Stimulated activated CD4-positive, alpha-beta T cell treated with anti-CD3 and anti-CD28 coated beads, Interleukin-1b, Interleukin-23, amount 100 ng/mL, for 1 hour (primary cell): ENCODE results near the gene NUCKS1.

ENCODE experiments used
- DNase-seq, 2 donors: peaks; one replicate each; pipeline ENCODE4 v3.0.0-alpha.2; 2020; ENCODE audit warnings: low read depth in 2 of 2

Gene NUCKS1

DNA sequence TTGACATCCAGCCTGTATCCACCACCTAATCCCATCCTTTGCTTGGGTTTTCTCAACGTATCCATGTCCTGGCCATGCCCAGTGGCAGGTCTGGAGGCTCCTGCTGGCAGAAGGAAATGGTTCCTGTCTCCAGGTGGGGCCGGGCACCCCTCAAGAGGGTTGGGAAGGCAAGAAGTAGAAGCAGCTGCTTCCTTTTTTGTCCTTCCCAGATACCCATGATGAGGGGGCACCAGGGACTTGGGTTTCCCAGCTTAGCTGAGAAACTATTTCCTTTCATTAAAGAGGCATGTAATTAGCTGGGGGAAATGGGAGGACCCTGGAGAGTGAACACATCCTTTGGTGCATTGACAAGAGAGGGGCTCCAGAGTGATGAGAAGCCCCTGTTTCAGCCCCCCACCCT, 48.6 kb downstream of the NUCKS1 start:
- DNase-seq = no peak

- DNase-seq = no peak
Measured at GRCh38 chr1:205700865-205701401, 49.0 kb downstream of the NUCKS1 start.

DNA sequence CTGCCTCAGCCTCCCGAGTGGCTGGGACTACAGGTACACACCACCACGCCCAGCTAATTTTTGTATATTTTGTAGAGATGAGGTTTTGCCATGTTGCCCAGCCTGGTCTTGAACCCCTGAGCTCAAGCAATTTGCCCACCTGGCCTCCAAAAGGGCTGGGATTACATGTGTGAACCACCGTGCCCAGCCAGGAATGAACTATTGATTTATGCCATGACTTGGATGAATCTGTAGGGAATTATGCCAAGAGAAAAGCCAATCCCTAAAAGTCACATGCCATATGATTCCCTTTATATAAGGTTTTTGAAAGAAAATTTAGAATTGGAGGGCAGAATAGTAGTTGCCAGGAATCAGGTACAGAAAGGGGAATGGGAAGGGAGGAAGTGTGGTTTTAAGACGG, 50.6 kb downstream of the NUCKS1 start:
- no peak for DNase-seq

DNA sequence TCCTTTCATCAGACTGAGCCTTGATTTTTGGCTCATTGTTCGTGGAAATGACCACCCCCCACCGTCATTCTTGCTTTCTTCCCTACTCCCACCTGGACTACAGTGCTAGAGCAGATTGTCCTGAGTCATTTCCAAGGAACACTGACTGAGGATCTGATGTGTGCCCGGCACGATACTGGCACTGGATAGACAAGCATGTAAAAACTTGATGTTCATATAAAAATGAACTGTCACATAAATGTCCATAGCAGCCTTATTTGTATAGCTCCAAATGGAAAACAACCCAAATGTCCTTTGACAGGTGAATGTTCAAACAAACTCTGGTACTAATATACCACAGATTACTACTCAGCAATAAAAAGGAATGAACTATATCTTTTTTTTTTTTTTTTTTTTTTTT, 51.1 kb downstream of the NUCKS1 start:
- DNase-seq = no peak

DNA sequence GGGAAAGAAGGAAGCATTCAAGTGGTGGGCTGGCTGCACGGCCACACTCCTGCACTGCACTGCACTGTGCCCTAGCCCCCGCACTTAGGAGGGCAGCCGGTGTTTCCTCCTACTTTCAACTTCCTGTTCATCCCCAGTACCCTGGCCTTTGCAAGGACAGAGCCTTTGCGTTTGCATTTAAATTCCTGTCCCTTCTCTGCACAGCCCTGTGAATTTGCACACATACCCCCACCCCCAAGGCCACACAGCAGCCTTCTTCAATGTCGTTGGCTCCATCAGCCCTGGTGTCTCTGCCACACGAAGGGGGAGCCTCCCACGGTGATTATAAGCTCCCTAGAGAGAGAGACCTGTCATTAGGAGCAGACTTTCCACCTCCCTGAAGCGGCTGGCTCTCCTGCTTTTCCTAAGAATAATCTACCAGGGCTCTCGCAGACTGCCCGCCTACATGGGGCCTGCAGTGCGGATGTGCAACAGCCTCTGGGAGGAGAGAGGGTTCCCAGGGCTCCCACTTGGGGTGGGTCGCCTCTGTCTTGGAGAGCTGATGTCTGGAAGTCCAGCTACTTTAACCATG, 56.5 kb downstream of the NUCKS1 start:
- DNase-seq = no peak

GRCh38 chr1:205692423-205692822, 57.6 kb downstream of the NUCKS1 start:
- no peak for DNase-seq

DNA sequence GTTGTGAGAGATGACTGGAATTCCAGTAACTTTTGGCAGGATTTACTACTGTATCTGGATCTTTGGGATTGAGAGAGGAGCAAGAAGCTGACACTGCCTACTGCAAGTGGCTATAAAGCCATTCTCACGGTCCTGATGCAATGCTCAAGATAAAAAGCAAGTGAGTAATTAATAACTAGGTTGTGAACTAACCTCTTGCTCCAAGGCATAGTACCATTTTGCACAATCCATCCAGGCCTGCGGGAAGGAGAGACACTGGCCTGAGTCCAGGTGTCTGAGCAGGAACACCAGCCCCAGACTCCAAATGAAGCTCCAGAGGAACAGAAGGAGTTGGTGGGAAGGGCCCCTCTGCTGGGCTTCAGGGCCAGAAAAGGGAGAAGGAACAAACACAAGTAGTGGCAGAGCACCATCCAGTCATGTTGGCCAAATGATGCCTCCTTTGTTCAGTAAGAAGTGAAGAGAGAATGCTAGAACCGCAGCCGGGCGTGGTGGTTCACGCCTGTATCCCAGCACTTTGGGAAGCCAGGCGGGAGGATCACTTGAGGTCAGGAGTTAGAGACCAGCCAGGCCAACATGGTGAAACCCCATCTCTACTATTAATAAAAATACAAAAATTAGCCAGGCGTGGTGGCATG, 59.7 kb downstream of the NUCKS1 start:
- no peak for DNase-seq

DNA sequence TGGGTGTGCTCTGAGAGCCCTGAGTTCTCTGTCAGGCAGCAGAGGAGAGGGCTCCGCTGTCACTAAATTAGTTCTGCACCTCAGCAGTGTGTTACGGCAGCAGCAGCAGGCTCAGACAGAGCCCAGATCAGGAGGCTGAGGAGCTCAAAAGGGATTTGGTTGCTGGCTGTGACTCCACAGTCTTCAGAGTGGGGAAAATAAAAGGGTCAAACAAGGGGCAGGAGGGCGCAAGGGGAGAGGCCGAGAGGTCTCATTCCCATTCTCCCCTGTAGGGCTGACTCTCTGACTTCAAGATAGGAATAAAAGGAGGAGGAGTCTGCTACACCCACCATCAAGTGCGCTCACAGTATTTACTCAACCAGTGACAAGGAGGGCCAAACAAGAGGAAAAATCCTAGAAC, 60.5 kb downstream of the NUCKS1 start:
- DNase-seq = no peak

DNA sequence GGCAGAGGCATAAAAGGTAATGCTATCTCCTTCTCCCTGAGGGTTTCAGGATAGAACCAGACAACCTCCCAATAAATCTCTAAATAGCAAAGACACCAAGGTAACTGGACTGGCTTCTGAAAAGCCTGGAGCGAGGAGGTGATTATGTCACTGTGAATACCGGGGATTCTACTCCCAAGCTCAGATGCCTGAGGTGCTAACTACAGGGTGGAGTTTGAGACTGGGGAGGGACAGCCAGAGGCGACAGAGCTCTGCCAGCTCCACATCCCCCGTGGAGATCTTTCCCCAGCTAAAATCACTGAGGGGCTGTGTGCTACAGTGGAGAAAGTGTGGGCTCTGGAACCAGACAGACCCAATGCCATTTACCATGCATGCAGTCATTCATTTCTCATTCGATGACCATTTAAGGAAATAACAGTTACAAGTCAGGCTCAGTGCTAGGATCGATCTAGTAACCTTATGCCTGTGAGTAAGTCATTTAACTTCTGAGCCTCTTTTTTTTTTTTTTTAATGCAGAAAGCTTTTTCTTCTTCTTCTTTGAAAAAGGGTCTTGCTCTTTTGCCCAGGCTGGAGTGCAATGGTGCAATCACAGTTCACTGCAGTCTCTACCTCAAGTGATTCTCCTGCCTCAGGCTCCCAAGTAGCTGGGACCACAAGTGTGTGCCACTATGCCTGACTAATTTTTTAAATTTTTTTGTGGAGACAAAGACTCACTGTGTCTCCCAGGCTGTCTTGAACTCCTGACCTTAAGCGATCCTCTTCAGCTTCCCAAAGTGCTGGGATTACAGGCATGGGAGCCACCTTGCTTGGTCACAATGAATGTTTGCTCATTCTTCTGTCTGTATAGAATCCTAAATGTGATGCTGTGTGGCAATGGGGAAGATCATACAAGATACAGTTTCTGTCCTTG, 61.6 kb downstream of the NUCKS1 start:
- no peak for DNase-seq

DNA sequence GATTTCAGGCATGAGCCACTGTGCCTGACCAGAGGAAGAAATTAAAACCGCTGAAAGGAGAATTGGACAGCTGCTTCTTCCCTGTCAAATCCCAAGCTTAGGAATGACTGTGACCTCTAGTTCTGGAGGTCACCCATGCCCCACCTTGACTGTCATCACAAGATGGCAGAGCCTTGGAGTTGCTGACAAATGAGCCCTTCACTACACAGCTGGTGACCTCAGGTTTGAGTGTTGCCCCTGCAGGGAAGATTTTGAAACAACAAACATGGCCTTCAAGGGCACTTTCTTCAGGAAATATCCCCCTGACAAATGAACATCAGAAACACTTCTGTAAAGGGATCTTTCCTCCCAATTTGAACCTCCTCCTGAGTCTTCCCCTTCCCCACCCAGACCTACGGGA, 62.7 kb downstream of the NUCKS1 start:
- DNase-seq = no peak

GRCh38 chr1:205681364-205681763, 68.6 kb downstream of the NUCKS1 start:
- DNase-seq = no peak

- DNase-seq = peak in 1 of 2 donors; percentile 24
Measured at GRCh38 chr1:205680073-205680851, 69.7 kb downstream of the NUCKS1 start, which contains the start of gene SLC45A3. TSS of gene SLC45A3 (minus strand) at chr1:205680509. CDS start at chr1:205664656, 15,853 bp downstream.

DNA sequence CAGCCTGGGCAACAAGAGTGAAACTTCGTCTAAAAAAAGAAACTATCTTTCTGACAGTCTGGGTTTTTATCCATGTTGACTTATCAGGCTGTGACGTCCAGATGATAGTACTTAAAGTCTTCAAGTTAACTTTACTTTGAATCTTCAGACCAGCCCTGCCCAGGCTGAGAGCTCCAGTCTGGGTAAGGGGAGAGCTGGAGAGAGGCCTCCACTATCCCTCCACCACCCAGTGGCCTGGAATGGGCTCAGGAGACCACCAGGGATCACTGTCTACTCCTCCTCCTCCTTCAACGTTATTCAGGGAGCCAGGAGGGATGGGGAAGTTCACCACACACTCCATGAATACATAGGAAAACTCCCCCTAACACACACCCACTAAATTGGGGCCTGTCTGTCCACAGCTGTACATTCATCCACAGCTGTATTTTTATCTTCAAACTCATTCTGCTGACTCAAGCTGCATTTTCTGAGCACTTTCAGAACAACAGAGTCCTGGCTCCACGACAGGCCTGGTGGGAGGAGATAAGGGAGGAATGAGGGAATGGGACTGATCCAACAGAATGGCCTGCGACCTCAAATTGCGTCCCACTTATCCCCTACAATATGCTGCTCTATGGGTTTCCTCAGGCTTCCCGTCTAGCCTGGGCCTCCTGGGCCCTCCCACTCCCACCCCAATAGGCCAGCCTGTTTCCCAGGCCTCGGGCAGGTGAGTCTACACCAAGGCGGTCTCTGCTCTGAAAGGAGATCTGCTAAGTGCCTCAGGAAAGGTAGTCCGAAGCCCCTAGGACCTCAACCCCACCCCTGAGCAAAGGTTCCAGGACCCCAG, 71.5 kb downstream of the NUCKS1 start:
- no peak for DNase-seq

GRCh38 chr1:205677167-205677566, 72.8 kb downstream of the NUCKS1 start:
- no peak for DNase-seq

DNA sequence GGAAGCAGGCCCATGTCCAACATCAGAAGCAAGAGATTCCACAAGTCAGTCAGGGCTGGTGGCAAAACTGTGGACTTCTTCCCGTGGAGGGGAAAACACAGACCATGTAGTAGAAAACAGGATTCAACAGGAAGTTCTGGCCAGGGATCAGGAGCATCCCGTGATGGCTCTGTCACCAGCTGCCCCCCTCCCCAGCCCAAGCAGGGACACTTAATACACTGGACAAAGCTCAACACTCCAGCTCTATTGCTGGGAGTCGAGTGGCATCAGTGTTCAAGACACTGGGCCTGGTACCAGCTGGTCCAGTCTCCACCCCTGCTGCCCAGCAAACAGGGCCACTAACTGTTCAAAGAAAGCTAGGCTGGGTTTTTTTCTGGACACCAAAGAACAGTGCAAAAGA, 73.4 kb downstream of the NUCKS1 start:
- no peak for DNase-seq

DNA sequence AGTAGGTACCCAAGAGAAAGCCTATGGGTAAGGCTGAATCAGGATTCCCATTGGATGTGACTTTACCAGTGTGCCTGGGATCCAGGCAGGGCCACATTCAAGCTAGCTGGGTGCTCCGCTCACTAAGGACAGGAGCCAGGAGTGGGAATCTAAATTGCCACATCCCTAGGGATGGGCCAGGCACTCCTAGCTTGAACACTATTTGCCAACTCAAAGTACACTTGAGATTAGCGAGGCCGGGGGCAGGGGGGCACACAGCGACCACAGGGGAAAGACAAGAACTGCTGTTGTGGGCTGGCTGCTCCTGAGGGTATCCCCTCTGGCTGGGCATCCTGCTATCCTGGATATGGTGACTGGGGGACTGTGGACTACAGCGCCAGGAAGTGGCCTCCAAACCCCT, 74.0 kb downstream of the NUCKS1 start:
- DNase-seq = no peak

- no peak for DNase-seq
Measured at GRCh38 chr1:205675247-205675646, 74.7 kb downstream of the NUCKS1 start.

- no peak for DNase-seq
Measured at GRCh38 chr1:205672970-205673369, 77.0 kb downstream of the NUCKS1 start.

GRCh38 chr1:205672395-205672889, 77.5 kb downstream of the NUCKS1 start:
- DNase-seq = no peak

- DNase-seq = no peak
Measured at GRCh38 chr1:205670611-205671430, 79.2 kb downstream of the NUCKS1 start.
